ENCODE results near the gene FRAS1.

DNA sequence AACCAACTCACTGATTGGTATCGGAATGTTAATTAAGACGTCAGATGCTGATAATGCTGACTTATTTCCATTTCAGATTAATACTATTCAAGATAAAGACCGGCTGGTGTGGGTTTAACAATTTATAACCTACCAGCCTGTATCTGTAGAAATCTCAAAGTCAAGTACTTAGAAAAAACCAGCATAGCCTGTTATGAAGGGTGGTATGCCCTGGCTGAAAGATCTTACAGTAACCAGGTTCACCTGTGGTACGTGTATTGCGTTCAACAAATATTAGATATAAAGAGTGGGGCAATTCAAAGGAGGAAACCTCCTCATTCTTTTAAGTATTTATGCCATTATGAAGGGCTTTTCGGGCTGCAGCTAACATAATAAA, 253.6 kb downstream of the FRAS1 start:
- TF ChIP-seq GATA2 (IDR thresholded peaks at IDR 0.05; ENCODE audit: low read depth, low read length), result no peak
- TF ChIP-seq GATA3 (IDR thresholded peaks at IDR 0.05; ENCODE audit: low read depth, low read length), result no peak
